Smooth muscle cell (in vitro differentiated cells): ENCODE data around the gene APH1B. TPM values are rescaled to one million over a fixed set of nuclear protein-coding genes. Genes with fewer than 3 reads are reported as not detected.
A peak's percentile ranks its signal among the peaks of the same experiment; 100 is the strongest.

Experiments
- DNase-seq: peaks from one replicate; lab custom pipeline; 2025; ENCODE audit not compliant: unreplicated experiment; lab: John Stamatoyannopoulos, UW
- H2AFZ ChIP-seq: fragments of 200-600 bp; sonication (generic); 2 replicates; pipeline ENCODE4 v1.6.0; 2016; ENCODE audit warnings: antibody characterized with exemption, low read depth, mild to moderate bottlenecking
- H3F3A ChIP-seq: fragments of 200-600 bp; sonication (generic); 2 replicates; pipeline ENCODE4 v1.6.0; 2017; ENCODE audit warnings: antibody characterized with exemption, low read depth
- H3K27ac ChIP-seq: fragments of 200-600 bp; sonication (generic); 2 replicates; pipeline ENCODE4 v1.5.1; 2016; ENCODE audit warnings: low read depth, mild to moderate bottlenecking
- H3K27me3 ChIP-seq: fragments of 200-600 bp; sonication (generic); 2 replicates; pipeline ENCODE4 v1.6.1; 2016; ENCODE audit warnings: low read depth, mild to moderate bottlenecking
- H3K36me3 ChIP-seq: fragments of 200-600 bp; sonication (generic); 2 replicates; pipeline ENCODE4 v1.5.1; 2016; ENCODE audit warnings: low read depth
- H3K4me1 ChIP-seq: fragments of 200-600 bp; sonication (generic); 2 replicates; pipeline ENCODE4 v1.5.1; 2016; ENCODE audit warnings: low read depth
- H3K4me2 ChIP-seq: fragments of 200-600 bp; sonication (generic); 2 replicates; pipeline ENCODE4 v1.6.0; 2016; ENCODE audit warnings: mild to moderate bottlenecking
- H3K4me3 ChIP-seq: fragments of 200-600 bp; sonication (generic); 2 replicates; pipeline ENCODE4 v1.5.1; 2016; ENCODE audit warnings: mild to moderate bottlenecking
- H3K79me2 ChIP-seq: fragments of 200-600 bp; sonication (generic); 2 replicates; pipeline ENCODE4 v1.6.0; 2016; ENCODE audit warnings: low read depth, mild to moderate bottlenecking
- H3K9ac ChIP-seq: fragments of 200-600 bp; sonication (generic); 2 replicates; pipeline ENCODE4 v1.6.0; 2016; ENCODE audit warnings: low read depth
- H3K9me3 ChIP-seq: fragments of 200-600 bp; sonication (generic); replicated peaks from 2 replicates; pipeline ENCODE4 v1.5.1; 2016; ENCODE audit warnings: low read depth
- H4K20me1 ChIP-seq: fragments of 200-600 bp; sonication (generic); 2 replicates; pipeline ENCODE4 v1.6.0; 2016; ENCODE audit warnings: low read depth
- WGBS: methylation state at CpG from one replicate; pipeline ENCODE4 v1.1.7; 2016; ENCODE audit warnings: low lambda C conversion rate; 5-methylcytosine and 5-hydroxymethylcytosine counted together
- polyA plus RNA-seq: library from polyadenylated mRNA; unstranded; fragments of >200 nt; fragmentation: Nextera tagmentation; extraction: Ambion mirVana; gene quantifications from 2 replicates; pipeline ENCODE4 v1.2.1, GENCODE V29; 2016
- total RNA-seq: library from RNA; depleted of rRNA; stranded (reverse); fragments of >200 nt; gene quantifications from 2 replicates; pipeline ENCODE4 v1.2.3, GENCODE V29; 2014
- TF ChIP-seq, protein P1 (sequence below): fragments of 200-600 bp; sonication (generic); IDR thresholded peaks from 2 replicates; pipeline ENCODE4 v1.5.1; 2017; ENCODE audit warnings: borderline replicate concordance, mild to moderate bottlenecking, antibody characterized with exemption; ENCODE audit not compliant: insufficient read depth, poor library complexity, severe bottlenecking

Gene APH1B
- total and polyA plus RNA-seq, 2 experiments from 2014 or later, result 14.3 to 15.5 TPM

DNA sequence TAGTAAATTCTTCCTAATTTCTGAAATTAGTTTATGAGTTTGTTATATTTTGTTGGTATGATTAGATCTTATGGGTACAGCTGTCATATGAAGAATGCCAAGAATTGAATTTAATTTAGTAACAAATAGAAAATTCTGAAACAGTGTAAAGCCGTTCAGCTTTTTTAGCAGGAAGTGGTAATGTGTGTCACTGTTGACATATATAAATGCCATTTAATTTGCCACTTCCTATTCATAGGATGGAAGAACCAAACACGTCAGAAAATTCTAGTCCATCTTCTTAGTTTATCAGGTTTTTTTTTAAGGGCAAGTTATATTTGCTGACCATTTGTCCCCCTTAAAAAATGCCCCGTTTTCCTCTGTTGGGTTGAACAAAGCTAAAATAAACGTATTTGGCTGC, 45.0 kb upstream of the APH1B start:
- Histone ChIP-seq H3K9me3 (no peaks in the 10 kb centered on the region), H3K4me2 (no peak overlapping the region), H4K20me1 (peaks cover 11% of the 10 kb centered on the region), H3F3A (no peaks in the 10 kb centered on the region), H3K79me2 (peaks cover 6% of the 10 kb centered on the region), H3K9ac (no peak overlapping the region), H3K36me3 (no peaks in the 10 kb centered on the region), H3K27ac (no peak overlapping the region), H3K4me3 (no peak overlapping the region), H2AFZ (no peak overlapping the region), H3K27me3 (no peaks in the 10 kb centered on the region), H3K4me1 (peaks cover 16% of the 10 kb centered on the region)
- WGBS, result 65% methylated on average over 4 of the region's 4 CpGs
- no peak for DNase-seq
- TF ChIP-seq, protein P1, sequence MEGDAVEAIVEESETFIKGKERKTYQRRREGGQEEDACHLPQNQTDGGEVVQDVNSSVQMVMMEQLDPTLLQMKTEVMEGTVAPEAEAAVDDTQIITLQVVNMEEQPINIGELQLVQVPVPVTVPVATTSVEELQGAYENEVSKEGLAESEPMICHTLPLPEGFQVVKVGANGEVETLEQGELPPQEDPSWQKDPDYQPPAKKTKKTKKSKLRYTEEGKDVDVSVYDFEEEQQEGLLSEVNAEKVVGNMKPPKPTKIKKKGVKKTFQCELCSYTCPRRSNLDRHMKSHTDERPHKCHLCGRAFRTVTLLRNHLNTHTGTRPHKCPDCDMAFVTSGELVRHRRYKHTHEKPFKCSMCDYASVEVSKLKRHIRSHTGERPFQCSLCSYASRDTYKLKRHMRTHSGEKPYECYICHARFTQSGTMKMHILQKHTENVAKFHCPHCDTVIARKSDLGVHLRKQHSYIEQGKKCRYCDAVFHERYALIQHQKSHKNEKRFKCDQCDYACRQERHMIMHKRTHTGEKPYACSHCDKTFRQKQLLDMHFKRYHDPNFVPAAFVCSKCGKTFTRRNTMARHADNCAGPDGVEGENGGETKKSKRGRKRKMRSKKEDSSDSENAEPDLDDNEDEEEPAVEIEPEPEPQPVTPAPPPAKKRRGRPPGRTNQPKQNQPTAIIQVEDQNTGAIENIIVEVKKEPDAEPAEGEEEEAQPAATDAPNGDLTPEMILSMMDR, result no peak

DNA sequence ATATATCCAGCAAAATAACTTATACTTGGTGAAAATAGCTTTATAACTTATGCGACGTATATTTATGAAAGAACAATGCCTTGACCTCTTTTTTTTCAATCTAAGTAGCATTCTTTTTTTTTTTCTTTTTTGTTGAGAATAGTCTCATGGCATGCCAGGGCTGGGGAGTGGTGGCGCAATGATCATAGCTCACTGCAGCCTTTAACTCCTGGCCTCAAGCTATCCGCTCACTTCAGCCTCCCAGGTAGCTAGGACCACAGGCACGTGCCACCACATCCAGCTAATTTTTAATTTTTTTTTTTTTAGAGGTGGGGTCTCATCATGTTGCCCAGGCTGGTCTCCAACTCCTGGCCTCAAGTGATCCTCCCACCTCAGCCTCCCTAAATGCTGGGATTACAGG, 44.5 kb upstream of the APH1B start:
- TF ChIP-seq, protein P1, result no peak
- H3K36me3 ChIP-seq, result no peaks in the 10 kb centered on the region
- H4K20me1 ChIP-seq, result peaks cover 12% of the 10 kb centered on the region
- no peak overlapping the region for H3K9ac ChIP-seq
- peaks cover 15% of the 10 kb centered on the region for H3K4me1 ChIP-seq
- no peaks in the 10 kb centered on the region for H3F3A ChIP-seq
- DNase-seq, result no peak
- no peak overlapping the region for H2AFZ ChIP-seq
- no peaks in the 10 kb centered on the region for H3K9me3 ChIP-seq
- H3K27ac ChIP-seq, result peak overlapping the region; percentile 64
- 95% methylated on average over 5 of the region's 5 CpGs for WGBS
- H3K27me3 ChIP-seq, result no peaks in the 10 kb centered on the region
- H3K4me3 ChIP-seq, result no peak overlapping the region
- peaks cover 9% of the 10 kb centered on the region for H3K79me2 ChIP-seq
- H3K4me2 ChIP-seq, result peak overlapping the region; percentile 61

DNA sequence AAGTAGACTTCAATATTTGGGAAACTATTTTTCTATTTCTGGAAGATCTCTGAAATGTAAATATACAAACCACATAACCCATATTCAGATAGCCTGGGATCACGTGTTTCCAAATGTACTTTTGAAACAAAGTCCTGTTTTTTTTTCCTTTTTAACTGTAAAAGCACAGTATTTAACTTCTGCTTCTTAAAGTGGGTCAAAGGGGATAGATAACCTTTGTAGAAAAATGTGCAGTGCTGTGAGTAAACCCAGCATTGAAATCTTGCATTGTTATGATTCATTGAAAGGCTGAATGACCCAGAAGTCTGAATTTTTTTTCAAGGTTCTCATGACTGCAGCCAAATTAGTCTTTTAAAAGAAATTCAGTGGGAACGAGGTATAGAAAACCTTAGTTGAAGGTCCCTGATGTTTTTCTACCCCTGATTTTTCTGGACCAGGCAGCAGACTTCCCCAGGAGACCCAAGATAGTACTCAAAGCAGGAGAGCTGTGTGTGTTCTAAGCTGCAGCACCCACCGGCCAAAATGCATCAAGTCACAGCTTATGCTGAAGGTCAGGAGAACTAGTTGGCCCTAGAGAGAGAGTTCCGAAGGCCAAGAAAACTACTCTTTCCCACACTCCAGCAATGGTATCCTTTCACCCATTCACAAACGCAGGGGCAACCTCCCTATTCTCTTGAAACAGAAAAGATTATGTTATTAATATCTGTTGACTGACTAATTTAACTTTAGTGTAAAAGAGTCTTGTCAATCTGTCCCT, 43.6 kb upstream of the APH1B start:
- Histone ChIP-seq H3K9ac (no peak overlapping the region), H3K79me2 (peaks cover 12% of the 10 kb centered on the region), H3K4me2 (peak overlapping the region; percentile 61), H3K27ac (peak overlapping the region; percentile 64), H3K4me1 (peaks cover 15% of the 10 kb centered on the region), H3K9me3 (no peaks in the 10 kb centered on the region), H3K36me3 (no peaks in the 10 kb centered on the region), H3K4me3 (no peak overlapping the region), H4K20me1 (peaks cover 19% of the 10 kb centered on the region), H2AFZ (no peak overlapping the region), H3F3A (peaks cover 8% of the 10 kb centered on the region), H3K27me3 (no peaks in the 10 kb centered on the region)
- WGBS, result 64% methylated on average over 5 of the region's 5 CpGs
- TF ChIP-seq, protein P1, result no peak
- DNase-seq, result no peak

DNA sequence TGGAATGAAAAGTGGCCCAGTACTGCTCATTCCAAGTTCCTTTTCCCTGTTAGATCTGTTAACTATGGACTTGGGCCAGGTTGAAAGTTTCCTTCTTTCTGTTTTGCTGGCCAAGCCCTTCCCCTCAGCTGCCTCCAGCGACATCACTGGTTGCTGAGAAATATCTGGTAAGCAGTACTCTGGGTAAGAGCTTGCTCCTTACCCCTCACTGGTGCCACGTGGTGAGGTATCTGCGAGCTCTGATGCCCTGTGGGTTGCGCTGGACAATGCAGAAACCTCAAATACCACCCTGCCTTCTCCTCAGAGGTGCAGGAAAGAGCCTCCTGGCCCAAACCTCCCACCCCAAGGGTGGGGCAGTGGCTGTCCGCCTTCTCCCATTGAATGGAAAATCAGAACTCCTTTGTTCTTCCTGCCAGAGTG, 42.9 kb upstream of the APH1B start:
- Histone ChIP-seq H3K4me2 (peak overlapping the region; percentile 61), H3K9ac (no peak overlapping the region), H3K27ac (peak overlapping the region; percentile 64), H3K79me2 (peaks cover 12% of the 10 kb centered on the region), H3F3A (peaks cover 10% of the 10 kb centered on the region), H3K27me3 (no peaks in the 10 kb centered on the region), H3K36me3 (no peaks in the 10 kb centered on the region), H3K4me1 (peaks cover 15% of the 10 kb centered on the region), H3K4me3 (no peak overlapping the region), H2AFZ (no peak overlapping the region), H4K20me1 (peaks cover 25% of the 10 kb centered on the region), H3K9me3 (no peaks in the 10 kb centered on the region)
- TF ChIP-seq, protein P1, result no peak
- DNase-seq, result no peak
- WGBS, result 90% methylated on average over 5 of the region's 5 CpGs
